Central memory CD4-positive, alpha-beta T cell (primary cell): ENCODE data around the gene SPATA20.

Experiments
- DNase-seq: peaks from one replicate; pipeline ENCODE4 v3.0.0; 2022

Gene SPATA20

DNA sequence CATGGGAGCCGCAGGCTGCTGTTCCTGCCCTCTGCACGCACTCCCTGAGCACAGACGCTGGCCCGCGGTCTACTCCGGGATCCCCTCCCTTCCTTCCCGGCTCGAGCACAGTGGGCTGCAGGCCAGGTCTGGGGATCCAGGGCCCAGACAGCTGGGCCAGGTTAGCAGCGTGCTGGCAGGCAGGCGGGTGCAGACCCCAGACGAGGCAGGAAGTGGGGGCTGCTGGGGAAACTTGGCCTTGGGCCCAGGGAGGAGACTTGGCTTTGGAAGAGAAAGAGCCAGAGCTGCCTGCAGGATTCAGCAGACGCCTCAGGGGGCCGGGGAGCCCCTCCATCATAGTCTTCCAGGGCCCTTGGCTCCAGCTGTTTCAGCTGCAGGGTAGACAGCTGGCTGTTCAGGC, 57.5 kb downstream of the SPATA20 start:
- DNase-seq = no peak

DNA sequence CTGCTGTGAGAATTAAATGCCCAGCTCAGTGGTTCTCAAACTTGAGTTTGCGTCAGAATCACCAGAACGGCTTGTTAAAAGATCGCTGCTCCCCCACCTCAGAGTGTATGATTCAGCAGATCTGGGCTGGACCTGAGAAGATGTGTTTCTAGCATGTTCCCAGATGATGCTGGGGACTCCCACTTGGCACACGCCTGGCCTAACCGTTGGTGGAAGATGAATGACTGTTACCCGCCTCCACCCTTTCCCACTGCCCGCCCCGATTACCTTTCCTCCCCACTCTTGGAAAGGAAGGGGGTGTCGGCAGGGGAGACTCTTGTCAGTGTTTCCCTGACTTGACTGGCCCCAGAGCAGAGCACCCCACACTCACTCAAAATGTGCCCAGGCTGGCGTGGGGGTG, 58.5 kb downstream of the SPATA20 start:
- no peak for DNase-seq
